HuH-7 (cell line): ENCODE results near the gene SPTB.

Experiments
- DNase-seq: peaks from one replicate; pipeline ENCODE4 v3.0.0; 2011; ENCODE audit warnings: low spot score

SPTB gene

DNA sequence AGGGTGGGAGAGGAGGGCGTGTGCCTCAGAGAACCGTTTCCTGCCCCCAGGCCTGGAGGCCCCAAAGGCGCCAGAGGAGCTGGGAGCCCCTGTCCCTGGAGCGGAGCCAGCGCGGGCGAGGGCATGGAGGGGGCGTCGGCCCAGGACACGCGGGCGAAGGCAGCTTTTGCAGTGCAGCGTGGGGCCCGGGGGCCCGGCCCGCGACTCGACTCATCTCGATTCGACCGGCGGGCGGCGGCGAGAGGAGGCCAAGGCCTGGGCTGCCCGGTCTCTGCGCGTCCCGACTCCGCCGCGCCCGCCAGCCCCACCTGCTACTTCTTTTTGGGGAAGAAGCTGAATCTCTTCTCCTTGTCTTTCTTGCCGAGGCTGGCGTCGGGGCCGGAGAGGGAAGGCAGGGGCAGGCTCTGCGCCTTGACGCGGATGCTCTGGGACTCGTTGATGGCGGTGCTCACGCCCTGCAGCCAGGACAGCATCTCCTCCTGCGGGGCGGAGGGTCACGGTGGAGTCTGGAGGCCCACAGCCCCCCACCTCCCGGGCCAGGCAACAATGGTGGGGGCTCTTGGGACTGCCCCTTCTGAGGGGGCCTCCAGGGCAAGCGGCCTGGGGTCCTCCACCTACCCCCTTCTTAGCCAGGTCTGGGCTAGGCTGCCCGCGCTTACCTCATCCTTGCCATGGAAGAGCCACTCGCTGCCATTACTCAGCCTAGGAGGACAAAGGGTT lies 130.6 kb downstream of the SPTB start:
- DNase-seq = no peak

- DNase-seq = no peak
Measured at GRCh38 chr14:64748521-64748920, 131.2 kb downstream of the SPTB start.

DNA sequence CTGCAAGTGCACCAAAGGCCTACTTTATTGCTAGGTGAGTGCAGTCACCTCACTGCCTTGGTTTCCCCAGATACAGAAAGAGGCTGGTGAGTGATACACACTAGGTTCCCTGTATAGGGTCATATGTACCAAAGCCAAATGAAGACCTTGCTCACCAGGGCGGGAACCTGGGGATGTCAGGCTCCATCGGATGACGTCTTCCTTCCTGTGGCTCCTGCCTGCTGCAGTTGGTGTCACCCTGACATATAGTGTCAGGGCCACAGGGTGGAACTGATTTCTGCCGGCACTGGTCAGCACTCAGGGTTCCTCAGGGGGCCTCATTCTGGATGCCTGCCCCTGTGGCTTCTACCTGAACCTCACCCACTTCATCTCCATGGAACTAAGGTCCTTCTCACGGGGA lies 132.4 kb downstream of the SPTB start:
- no peak for DNase-seq

DNA sequence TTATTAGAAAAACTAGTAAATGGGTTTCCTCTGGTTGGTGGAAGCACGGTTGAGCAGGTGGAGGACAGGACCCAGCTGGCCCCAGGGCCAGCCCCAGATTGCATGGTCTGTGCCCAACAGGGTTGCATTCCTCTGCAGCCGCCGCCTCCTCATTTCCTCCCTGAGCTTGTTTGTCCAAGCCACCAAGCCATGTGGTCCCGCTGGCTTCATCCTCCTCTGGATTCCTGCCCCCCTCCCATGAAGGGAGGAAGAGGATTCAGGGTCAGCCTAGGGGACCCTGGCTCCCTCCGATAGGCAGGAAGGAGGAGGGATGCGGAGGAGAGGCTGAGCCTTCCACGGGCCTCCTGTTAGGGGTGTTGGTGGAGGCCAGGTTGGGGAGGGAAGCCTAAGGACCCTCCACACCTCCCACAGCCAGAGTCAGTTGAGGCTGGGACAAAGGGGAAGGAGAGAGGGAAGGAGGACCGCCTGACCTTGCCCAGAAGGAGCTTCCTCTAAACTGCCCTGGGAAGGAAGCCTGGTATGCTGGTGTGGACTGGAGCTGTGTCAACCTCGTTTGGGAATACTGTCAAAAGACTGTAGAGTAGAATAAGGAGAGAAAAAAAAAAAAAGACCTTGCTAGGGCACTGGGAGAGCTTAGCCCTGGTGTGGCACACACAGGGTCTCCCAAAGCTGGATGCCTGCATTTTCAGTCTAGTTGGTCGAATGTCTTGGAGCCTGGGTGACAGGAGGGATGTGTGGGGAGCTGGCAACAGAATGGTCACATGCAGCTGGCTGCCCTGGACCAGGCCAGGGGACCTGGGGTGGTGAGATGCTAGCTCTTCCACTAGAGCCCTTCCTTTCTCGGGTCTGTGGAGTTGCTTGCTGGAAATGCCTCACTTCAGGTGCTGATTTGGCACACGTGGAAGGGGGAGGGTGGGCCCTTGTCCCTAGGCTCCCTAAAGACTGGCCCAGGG lies 133.1 kb downstream of the SPTB start:
- no peak for DNase-seq

- DNase-seq = no peak
Measured at GRCh38 chr14:64745511-64746091, 134.1 kb downstream of the SPTB start.

DNA sequence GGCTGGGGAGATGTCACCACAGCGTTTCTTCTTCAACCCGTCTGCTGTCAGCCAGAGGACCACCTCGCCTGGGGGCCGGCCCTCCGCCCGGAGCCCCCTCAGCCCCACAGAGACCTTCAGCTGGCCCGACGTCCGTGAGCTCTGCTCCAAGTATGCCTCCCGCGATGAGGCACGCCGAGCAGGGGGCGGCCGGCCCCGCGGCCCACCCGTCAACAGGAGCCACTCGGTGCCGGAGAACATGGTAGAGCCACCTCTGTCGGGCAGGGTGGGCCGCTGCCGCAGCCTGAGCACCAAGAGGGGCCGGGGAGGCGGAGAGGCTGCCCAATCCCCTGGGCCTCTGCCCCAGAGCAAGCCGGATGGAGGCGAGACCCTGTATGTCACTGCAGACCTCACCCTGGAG lies 136.6 kb downstream of the SPTB start:
- DNase-seq = no peak

- no peak for DNase-seq
Measured at GRCh38 chr14:64741961-64742360, 137.7 kb downstream of the SPTB start.

GRCh38 chr14:64741200-64741599 lies 138.5 kb downstream of the SPTB start:
- DNase-seq = no peak

DNA sequence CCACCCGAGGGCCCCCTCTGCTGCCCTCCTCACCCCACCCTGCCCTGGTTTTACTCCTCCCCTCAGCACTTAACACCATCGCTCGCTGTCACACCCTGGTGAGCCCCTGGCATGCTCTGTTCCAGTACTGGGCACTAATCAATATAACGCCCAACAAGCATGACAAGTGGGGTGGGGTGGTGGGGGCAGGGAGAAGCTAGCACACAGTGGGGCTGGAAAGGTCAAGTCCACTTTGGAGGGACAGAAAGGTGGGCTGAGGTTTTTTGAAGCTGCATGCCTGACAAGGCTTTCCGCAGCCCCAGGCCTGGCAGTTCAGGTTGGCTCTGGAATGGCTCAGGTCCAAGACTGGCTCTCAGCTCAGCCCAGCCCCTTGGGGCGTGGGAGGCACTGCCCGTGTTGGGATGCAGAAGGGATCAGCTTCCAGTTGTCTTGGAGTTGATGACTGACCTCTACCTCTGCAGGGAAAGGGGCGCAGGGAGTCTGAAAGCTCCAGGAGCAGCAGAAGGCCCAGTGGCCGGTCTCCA lies 141.4 kb downstream of the SPTB start:
- no peak for DNase-seq

GRCh38 chr14:64737391-64738280 lies 142.1 kb downstream of the SPTB start:
- DNase-seq = no peak

GRCh38 chr14:64736271-64737169 lies 143.2 kb downstream of the SPTB start:
- DNase-seq = peak; percentile 54

DNA sequence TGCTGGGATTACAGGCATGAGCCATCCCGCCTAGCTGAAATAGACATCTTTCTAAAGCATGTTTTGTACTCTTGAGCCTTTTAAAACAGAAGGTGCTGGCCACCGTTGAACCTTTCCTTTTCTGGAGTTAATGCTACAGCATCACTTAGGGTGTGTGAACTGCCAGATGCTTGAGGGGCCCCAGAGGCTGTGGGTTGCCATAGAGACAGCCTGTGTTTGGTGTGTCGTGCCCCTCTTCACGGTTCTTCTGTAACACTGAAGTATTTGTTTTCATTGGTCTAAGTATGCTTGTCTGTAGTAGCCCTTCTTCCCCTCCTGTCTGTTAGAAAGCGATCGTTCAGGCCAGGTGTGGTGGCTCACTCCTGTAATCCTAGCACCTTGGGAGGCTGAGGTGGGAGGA lies 144.7 kb downstream of the SPTB start:
- no peak for DNase-seq

DNA sequence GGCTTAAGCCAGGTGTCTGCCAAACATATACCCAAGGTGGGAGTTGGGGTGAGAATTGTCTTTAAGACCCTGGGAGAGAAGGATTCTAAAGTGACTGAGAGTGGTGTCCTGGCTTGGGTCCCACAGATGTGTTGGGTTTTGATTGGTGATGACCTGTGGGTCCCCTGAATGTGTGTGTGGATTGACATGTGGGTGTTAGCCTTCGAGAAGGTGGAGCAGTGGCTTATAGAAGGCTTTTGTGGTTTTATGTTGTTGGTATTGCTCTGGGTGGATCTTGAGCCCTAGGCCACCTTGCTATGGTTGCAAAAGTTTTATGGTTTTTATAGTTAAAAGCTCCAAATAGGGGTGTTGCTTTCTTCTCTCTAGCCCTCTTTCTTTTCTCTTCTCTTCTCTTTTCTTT lies 145.8 kb downstream of the SPTB start:
- no peak for DNase-seq

GRCh38 chr14:64733321-64733720 lies 146.4 kb downstream of the SPTB start:
- no peak for DNase-seq

DNA sequence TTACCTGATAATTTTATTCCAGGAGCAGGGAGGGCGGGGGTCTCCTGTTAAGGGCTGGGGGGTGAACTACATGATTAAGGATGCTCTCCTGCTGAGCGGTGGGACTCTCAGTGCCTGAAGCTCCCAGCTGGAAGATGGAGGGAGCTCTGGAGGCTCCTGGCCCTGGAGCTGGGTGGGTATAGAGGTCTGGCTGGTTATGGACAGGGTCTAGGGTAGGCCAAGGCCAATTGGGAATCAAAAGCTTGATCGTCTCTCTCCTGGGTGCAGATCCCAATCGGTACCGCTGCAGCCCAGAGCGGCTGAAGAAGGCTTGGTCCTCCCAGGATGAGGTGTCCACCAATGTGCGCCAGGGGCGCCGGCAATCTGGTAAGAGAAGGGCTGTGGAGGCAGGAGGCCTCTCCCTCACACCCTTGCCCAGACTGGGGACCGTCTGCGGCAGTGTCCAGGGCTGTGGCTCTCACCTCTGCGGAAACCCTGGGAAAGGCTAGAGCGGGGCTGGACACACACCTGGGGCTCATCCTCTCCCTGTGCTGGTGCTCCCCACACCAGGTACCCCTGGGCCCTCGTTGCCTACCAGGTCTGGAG lies 147.1 kb downstream of the SPTB start:
- DNase-seq = no peak

DNA sequence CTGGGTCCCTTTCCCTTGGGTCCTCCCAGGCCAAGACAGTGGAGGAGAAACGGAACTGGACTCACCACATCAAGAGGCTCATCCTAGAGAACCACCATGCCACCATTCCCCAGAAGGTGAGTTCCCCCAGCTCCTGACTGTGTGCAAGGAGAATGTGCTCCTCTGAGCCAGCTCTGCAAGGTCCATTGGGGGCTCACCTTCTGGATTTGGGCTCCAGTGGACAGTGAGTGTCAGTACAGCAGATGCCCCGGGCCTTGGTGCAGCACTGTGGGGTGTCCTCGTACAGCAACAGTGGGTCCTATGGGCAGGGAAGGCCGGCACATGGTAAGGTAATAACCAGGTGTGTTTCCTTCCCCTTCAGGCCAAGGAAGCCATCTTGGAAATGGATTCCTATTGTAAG lies 147.6 kb downstream of the SPTB start:
- DNase-seq = no peak

- DNase-seq = no peak
Measured at GRCh38 chr14:64731141-64731581, 148.5 kb downstream of the SPTB start.

DNA sequence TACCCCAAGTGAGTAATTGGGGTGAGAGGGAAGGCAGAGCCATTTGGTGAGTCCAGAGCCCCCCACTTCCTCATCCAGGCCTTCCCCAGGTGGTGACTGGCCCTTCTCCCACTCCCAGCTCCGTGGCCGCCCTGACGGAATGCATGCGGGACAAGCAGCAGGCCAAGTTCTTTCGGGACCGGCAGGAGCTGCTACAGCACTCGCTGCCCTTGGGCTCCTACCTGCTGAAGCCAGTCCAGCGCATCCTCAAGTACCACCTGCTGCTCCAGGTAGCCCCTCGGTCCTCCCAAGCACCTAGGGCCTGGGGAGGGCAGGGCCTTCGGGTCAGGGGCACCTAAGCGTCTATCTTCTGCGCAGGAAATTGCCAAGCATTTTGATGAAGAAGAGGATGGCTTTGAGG lies 149.0 kb downstream of the SPTB start:
- DNase-seq = no peak

DNA sequence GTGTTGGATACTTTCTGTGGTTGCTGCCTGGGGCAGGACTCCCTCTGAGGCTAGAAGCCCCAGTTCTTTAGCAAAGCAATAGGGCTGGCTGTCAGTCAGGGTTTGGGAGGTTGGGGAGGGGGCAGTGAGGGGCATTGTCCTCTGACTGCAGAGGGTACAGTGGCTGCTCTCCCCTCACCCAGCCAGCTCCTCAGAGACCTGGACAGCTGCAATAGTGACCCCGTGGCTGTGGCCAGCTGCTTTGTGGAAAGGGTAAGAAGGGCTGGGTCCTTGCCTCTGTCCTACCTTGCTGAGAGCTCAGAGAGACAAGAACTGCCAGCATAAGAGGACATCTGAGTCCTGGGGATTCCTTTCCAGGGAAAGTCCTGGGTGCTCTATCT lies 149.7 kb downstream of the SPTB start:
- DNase-seq = no peak

DNA sequence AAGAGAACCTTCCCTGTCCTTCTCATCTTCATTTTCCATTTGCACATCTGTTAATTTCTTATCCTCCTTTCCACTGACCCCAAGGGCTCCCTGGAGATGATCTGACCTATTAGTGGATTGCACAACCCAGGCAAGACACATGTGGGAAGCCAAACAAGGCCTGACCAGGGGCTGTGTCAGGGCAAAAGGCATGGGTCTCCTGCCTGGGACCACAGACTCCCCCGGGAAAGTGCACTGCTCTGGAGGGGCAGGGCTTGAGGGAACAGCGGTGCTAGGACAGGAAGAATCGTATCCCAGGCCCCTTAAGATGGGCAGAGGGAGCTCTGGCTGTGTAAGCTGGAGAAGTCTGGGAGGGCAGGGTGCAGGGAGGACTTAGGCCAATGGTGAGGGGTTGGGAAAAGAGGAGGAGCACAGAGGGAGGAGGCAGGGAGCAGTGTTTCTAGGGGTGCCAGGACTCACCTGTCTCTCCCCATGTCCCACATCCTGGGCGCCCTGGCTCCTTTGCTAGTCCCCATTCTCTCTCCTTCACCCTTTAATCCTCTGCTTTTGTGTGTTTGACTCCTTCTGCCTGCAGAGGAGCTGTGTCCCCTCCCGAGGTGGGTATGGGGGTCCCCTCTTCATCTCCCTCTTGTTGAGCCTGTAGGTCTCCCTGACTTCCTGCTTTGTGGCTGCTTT lies 150.2 kb downstream of the SPTB start:
- DNase-seq = no peak
